HCT116 (cell line): ENCODE results near the gene CFI. TPM values are rescaled to one million over a fixed set of nuclear protein-coding genes. Genes with fewer than 3 reads are reported as not detected.

Experiments
- ATAC-seq: fragments of 200-7000 bp; cut with Tn5 transposase; 2 replicates; pipeline ENCODE4 v1.9.1; 2020; ENCODE audit warnings: mild to moderate bottlenecking, moderate library complexity
- BruUV-seq: library from RNA; stranded (reverse); fragments of 400-500 nt; replicated peaks from 2 replicates; lab custom pipeline; 2021; lab: Mats Ljungman, UMichigan
- CTCF ChIA-PET: fragments of 300-600 bp; sonication (Branson Sonifier 250); formaldehyde crosslinking; loops from one replicate; lab custom pipeline; 2021; ENCODE audit warnings: antibody characterized with exemption; lab: Charles Lee
- POLR2A ChIA-PET: fragments of 300-600, 350-600 bp; sonication (Branson Sonifier 250); formaldehyde crosslinking; loops from one replicate; lab custom pipeline; 2021; ENCODE audit warnings: antibody characterized with exemption; lab: Charles Lee
- RAD21 ChIA-PET, 2 experiments: fragments of 300-600 bp; sonication (Branson Sonifier 250); formaldehyde crosslinking; loops; one replicate each; lab custom pipeline; 2023; ENCODE audit warnings: low total read pairs in 2 of 2; ENCODE audit not compliant: uncharacterized antibody in 2 of 2, unreplicated experiment in 2 of 2, low non-redundant PET in 1 of 2; lab: Charles Lee
- DNase-seq: peaks from one replicate; pipeline ENCODE4 v3.0.0-alpha.2; 2010; ENCODE audit warnings: low read depth, low spot score
- H2AFZ ChIP-seq: fragments of 200-600 bp; shearing (Covaris generic), sonication (generic); 2 replicates; pipeline ENCODE4 v1.6.1; 2017; ENCODE audit warnings: low read depth, mixed run types, mixed read lengths, antibody characterized with exemption, low read length; ENCODE audit not compliant: poor library complexity, severe bottlenecking
- H3K27ac ChIP-seq: 2 replicates; pipeline ENCODE4 v1.5.1; 2012; ENCODE audit warnings: low read depth, low read length
- H3K27me3 ChIP-seq: fragments of 200-600 bp; sonication (generic); 2 replicates; pipeline ENCODE4 v1.6.1; 2016; ENCODE audit warnings: mixed run types, low read length, mixed read lengths; ENCODE audit not compliant: insufficient read depth
- H3K36me3 ChIP-seq, 2 experiments: fragments of 200-500 bp in 1 of 2; fragments of 200-600 bp in 1 of 2; sonication (Bioruptor generic) in 1 of 2; sonication (generic) in 1 of 2; 2 replicates each; pipeline versions ENCODE4 v1.5.1 to v1.6.1; 2014 to 2016; ENCODE audit warnings: low read length in 2 of 2, inconsistent platforms in 1 of 2, mixed read lengths in 1 of 2, mixed run types in 1 of 2; ENCODE audit not compliant: insufficient read depth in 2 of 2, control insufficient read depth in 1 of 2
- H3K4me1 ChIP-seq, 2 experiments: fragments of 200-600 bp in 1 of 2; sonication (generic) in 1 of 2; 2 replicates each; pipeline versions ENCODE4 v1.5.1 to v1.6.1; 2012 to 2017; ENCODE audit warnings: low read length in 2 of 2, inconsistent platforms in 1 of 2, mild to moderate bottlenecking in 1 of 2, mixed read lengths in 1 of 2, mixed run types in 1 of 2, moderate library complexity in 1 of 2; ENCODE audit not compliant: insufficient read depth in 2 of 2, control insufficient read depth in 1 of 2
- H3K4me2 ChIP-seq: fragments of 200-600 bp; sonication (generic); 2 replicates; pipeline ENCODE4 v1.6.1; 2017; ENCODE audit warnings: mixed run types, low read length, mixed read lengths
- H3K4me3 ChIP-seq, 2 experiments: fragments of 200-600 bp in 1 of 2; sonication (generic) in 1 of 2; replicated peaks in 1 of 2; 2 replicates each; pipeline ENCODE4 v1.5.1; 2011 to 2016; ENCODE audit warnings: low read length in 2 of 2, control low read depth in 1 of 2, low read depth in 1 of 2, mild to moderate bottlenecking in 1 of 2, mixed read lengths in 1 of 2, mixed run types in 1 of 2
- H3K79me2 ChIP-seq: fragments of 200-600 bp; sonication (generic); 2 replicates; pipeline ENCODE4 v1.6.1; 2017; ENCODE audit warnings: mild to moderate bottlenecking, mixed run types, low read length, moderate library complexity, mixed read lengths; ENCODE audit not compliant: insufficient read depth
- H3K9ac ChIP-seq: fragments of 200-600 bp; sonication (generic); 2 replicates; pipeline ENCODE4 v1.6.1; 2016; ENCODE audit warnings: low read length, mixed read lengths
- H3K9me2 ChIP-seq: fragments of 200-600 bp; sonication (generic), shearing (Covaris generic); 2 replicates; pipeline ENCODE4 v1.6.1; 2017; ENCODE audit warnings: mixed run types, mild to moderate bottlenecking, moderate library complexity; ENCODE audit not compliant: insufficient read depth
- H3K9me3 ChIP-seq, 2 experiments: fragments of 200-500 bp in 1 of 2; fragments of 200-600 bp in 1 of 2; sonication (Bioruptor generic) in 1 of 2; sonication (generic) in 1 of 2; 2 replicates each; pipeline ENCODE4 v1.6.1; 2014 to 2017; ENCODE audit warnings: low read length in 2 of 2, mixed read lengths in 2 of 2, inconsistent platforms in 1 of 2, low read depth in 1 of 2, mild to moderate bottlenecking in 1 of 2, mixed run types in 1 of 2, moderate library complexity in 1 of 2; ENCODE audit not compliant: control insufficient read depth in 1 of 2, insufficient read depth in 1 of 2
- H4K20me1 ChIP-seq: fragments of 200-600 bp; sonication (generic), shearing (Covaris generic); 2 replicates; pipeline ENCODE4 v1.6.1; 2017; ENCODE audit warnings: mixed run types, mild to moderate bottlenecking, moderate library complexity; ENCODE audit not compliant: insufficient read depth
- CBX3 ChIP-seq: IDR thresholded peaks from 2 replicates; pipeline ENCODE4 v1.6.1; 2012; ENCODE audit warnings: low read depth
- CEBPB ChIP-seq: IDR thresholded peaks from 2 replicates; pipeline ENCODE4 v1.6.1; 2012; ENCODE audit warnings: low read depth
- CTCF ChIP-seq, 3 experiments: fragments of 200-600 bp in 1 of 3; sonication (generic) in 1 of 3; IDR thresholded peaks in 2 of 3; conservative IDR thresholded peaks in 1 of 3; 2 replicates each; pipeline ENCODE4 v1.5.1; 2012 to 2017; ENCODE audit warnings: low read depth in 2 of 3, low read length in 2 of 3, antibody characterized with exemption in 1 of 3, borderline replicate concordance in 1 of 3, control low read depth in 1 of 3, mild to moderate bottlenecking in 1 of 3, mixed read lengths in 1 of 3, mixed run types in 1 of 3, moderate library complexity in 1 of 3; ENCODE audit not compliant: insufficient read depth in 1 of 3
- EZH2 ChIP-seq: fragments of 200-600 bp; sonication (generic); IDR thresholded peaks from 2 replicates; pipeline ENCODE4 v1.6.1; 2017; ENCODE audit warnings: antibody characterized with exemption, mixed run types
- EZH2phosphoT487 ChIP-seq: fragments of 200-600 bp; IDR thresholded peaks from 2 replicates; pipeline ENCODE4 v1.6.1; 2018; ENCODE audit warnings: antibody characterized with exemption, borderline replicate concordance
- FOSL1 ChIP-seq: IDR thresholded peaks from 2 replicates; pipeline ENCODE4 v1.6.1; 2012; ENCODE audit warnings: low read depth
- JUND ChIP-seq: IDR thresholded peaks from 2 replicates; pipeline ENCODE4 v1.6.1; 2012
- POLR2A ChIP-seq: IDR thresholded peaks from 2 replicates; pipeline ENCODE4 v1.7.0; 2011; ENCODE audit warnings: borderline replicate concordance; ENCODE audit not compliant: insufficient read depth, insufficient read length; ENCODE audit errors: extremely low read depth
- SIN3A ChIP-seq: IDR thresholded peaks from 2 replicates; pipeline ENCODE4 v1.6.1; 2012; ENCODE audit warnings: low read depth
- SRF ChIP-seq: IDR thresholded peaks from 2 replicates; pipeline ENCODE4 v1.6.1; 2012; ENCODE audit warnings: low read depth
- ZNF274 ChIP-seq: fragments of 200-500 bp; sonication (Bioruptor generic); IDR thresholded peaks from 2 replicates; pipeline ENCODE4 v1.6.1; 2014; ENCODE audit warnings: mild to moderate bottlenecking, low read depth, low read length, inconsistent platforms
- intact Hi-C: fragments of 100-400 bp; cut with micrococcal nuclease; formaldehyde crosslinking; loops from 2 replicates; pipeline ENCODE4 v1.10.0; 2022
- total RNA-seq: library from RNA; stranded (reverse); gene quantifications from one replicate; pipeline ENCODE4 v1.2.1, GENCODE V29; 2021; ENCODE audit not compliant: unreplicated experiment

CFI gene
- total RNA-seq, 1 experiment from 2014 or later = 0.84 TPM

- H3K27ac ChIP-seq = no peak overlapping the region
- H4K20me1 ChIP-seq = no peaks in the 10 kb centered on the region
- no peaks in the 10 kb centered on the region; a peak in 1 of 4 replicates for H3K36me3 ChIP-seq
- H3K4me2 ChIP-seq = peak overlapping the region; percentile 84
- peaks cover 13 to 21% of the 10 kb centered on the region in 2 experiments; a peak in 3 of 4 replicates for H3K4me1 ChIP-seq
- DNase-seq = no peak
- intact Hi-C loops = loop anchor here (5.0 to 10.0 kb wide), 4 partner anchors 101 to 277 kb away; partner anchors contain the start of genes CFI and GAR1
- no peak for ATAC-seq
- no peak for TF ChIP-seq SIN3A
- TF ChIP-seq CBX3 = no peak
- no peak for TF ChIP-seq CEBPB
- TF ChIP-seq ZNF274 = no peak
- no peak for TF ChIP-seq FOSL1
- no peak for TF ChIP-seq JUND
- no peak for TF ChIP-seq POLR2A
- no peak for TF ChIP-seq EZH2phosphoT487
- no peak for TF ChIP-seq SRF
- TF ChIP-seq CTCF (IDR thresholded peaks at IDR 0.05 in 2 of 3, conservative IDR thresholded peaks at IDR 0.05 in 1 of 3; ENCODE audit: borderline replicate concordance in 1 of 3, insufficient read depth in 1 of 3, low read depth in 2 of 3, low read length in 2 of 3) = no peak
- no peak for TF ChIP-seq EZH2
- BruUV-seq = no TSS peak
- no peaks in the 10 kb centered on the region for H3K27me3 ChIP-seq
- no peaks in the 10 kb centered on the region for H3K79me2 ChIP-seq
- no peak overlapping the region for H3K9ac ChIP-seq
- H3K9me2 ChIP-seq = no peaks in the 10 kb centered on the region
- POLR2A ChIA-PET = interaction anchor here (0.7 kb wide), 1 partner anchor 9 kb away, joined by 3 read pairs; no protein-coding TSS in a partner anchor
- no peaks in the 10 kb centered on the region for H3K9me3 ChIP-seq
- CTCF ChIA-PET = interaction anchor here (1.9 kb wide), 1 partner anchor 274 kb away, joined by 4 read pairs; no protein-coding TSS in a partner anchor
- H2AFZ ChIP-seq = no peak overlapping the region
- RAD21 ChIA-PET = no interaction called here
- H3K4me3 ChIP-seq = peak overlapping the region; percentile 71 to 72
Measured at GRCh38 chr4:109701566-109702410, 100.0 kb downstream of the CFI start.
